Right renal pelvis (tissue), 4 donors: ENCODE measurements around the gene THBS1. TPM values are rescaled to one million over a fixed set of nuclear protein-coding genes. Genes with fewer than 3 reads are reported as not detected.

Experiments
- DNase-seq, 4 donors: peaks; one replicate each; pipeline ENCODE4 v3.0.0-alpha.2; 2013; ENCODE audit warnings: low read depth in 4 of 4, low spot score in 3 of 4, missing footprints in 1 of 4
- polyA plus RNA-seq, 4 donors: library from polyadenylated mRNA; unstranded; fragments of 120-200 nt; gene quantifications; one replicate each; pipeline ENCODE4 v1.2.1, GENCODE V29; 2013; ENCODE audit not compliant: insufficient read length in 4 of 4

Gene THBS1
- polyA plus RNA-seq, 4 donors: 153 to 186 (median 166) TPM

GRCh38 chr15:39587731-39588530 lies 7.1 kb downstream of the THBS1 start:
- DNase-seq: no peak

GRCh38 chr15:39588531-39589192 lies 7.8 kb downstream of the THBS1 start:
- no peak for DNase-seq

GRCh38 chr15:39589193-39589814 lies 8.4 kb downstream of the THBS1 start:
- no peak for DNase-seq

- no peak for DNase-seq
Measured at GRCh38 chr15:39589815-39590644, 9.2 kb downstream of the THBS1 start.

DNA sequence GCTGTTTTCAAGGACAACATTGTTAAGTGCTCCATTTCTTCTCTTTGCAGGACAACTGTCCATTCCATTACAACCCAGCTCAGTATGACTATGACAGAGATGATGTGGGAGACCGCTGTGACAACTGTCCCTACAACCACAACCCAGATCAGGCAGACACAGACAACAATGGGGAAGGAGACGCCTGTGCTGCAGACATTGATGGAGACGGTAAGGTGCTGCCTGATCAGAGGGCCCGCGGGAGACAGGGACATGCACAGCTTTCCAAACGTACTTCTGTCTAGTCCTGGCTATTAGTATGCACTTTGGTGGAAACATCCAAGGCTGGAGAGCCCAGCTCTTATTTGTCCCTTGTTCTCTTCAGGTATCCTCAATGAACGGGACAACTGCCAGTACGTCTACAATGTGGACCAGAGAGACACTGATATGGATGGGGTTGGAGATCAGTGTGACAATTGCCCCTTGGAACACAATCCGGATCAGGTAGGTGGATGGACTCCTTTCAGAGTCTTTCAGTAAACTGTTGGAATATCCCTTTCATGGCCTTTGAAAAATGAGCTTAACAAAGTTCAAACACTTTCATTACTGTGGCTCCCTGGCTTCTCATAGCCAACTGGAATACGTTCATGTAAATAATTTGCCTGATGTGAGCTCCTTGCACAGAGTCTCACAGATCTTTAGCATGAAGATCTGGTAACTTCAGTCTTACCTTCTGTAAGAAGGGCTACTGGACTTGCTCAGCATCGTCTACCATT lies 10.4 kb downstream of the THBS1 start:
- no peak for DNase-seq

DNA sequence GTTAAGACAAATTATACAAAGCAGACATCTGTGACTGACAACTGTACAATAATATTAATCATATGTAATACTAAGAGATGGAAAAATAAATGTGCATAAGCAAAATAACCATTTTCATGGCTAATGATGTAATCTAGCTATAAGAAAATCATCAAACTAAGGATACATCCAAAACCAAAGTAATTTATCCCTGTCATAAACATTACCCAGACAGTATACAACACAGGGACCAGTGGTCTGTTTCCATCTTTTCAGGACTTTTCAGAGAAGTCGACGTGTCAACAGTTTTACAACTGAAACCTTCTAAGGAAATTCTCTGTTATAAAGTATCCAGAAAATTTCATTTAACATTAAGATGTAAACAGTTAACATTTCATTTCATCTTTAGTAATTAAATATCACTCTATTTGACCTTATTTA lies 11.0 kb downstream of the THBS1 start:
- DNase-seq: no peak

GRCh38 chr15:39592500-39592899 lies 11.6 kb downstream of the THBS1 start:
- no peak for DNase-seq

DNA sequence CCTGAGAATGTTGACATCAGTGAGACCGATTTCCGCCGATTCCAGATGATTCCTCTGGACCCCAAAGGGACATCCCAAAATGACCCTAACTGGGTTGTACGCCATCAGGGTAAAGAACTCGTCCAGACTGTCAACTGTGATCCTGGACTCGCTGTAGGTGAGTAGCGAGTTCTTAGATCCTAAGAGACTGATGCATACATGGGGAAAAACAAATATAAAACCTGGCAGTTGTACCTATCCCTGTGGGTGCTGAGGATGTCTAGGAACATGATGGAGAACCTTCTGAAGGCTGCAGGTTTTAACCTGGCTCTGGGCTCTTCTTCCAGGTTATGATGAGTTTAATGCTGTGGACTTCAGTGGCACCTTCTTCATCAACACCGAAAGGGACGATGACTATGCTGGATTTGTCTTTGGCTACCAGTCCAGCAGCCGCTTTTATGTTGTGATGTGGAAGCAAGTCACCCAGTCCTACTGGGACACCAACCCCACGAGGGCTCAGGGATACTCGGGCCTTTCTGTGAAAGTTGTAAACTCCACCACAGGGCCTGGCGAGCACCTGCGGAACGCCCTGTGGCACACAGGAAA lies 12.3 kb downstream of the THBS1 start:
- DNase-seq: no peak

DNA sequence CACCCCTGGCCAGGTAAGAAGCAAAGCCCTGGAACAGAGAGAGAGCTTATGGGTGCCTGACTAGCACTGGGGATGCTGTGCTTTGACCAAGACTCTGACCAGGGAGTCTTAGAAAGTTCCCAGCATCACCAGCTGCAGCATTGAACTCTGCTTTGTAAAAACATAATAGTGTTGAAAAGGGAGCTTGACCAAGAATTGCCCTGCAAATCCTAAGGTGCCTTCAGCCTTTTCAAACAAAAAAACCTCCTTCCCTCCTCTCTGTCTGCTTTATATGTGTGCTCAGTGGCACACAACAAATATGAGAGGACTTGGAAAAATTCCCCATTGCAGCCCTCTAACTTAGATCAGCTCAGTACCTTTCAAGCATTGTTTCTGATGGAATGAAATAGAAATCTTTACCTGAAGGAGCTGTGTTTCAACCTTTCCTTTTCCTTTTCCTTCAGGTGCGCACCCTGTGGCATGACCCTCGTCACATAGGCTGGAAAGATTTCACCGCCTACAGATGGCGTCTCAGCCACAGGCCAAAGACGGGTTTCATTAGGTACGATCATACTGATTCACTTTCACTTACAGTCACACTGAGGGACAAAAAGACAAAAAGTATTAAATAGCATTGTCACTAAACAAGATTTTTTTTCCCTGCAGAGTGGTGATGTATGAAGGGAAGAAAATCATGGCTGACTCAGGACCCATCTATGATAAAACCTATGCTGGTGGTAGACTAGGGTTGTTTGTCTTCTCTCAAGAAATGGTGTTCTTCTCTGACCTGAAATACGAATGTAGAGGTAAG lies 13.0 kb downstream of the THBS1 start:
- DNase-seq: no peak

- no peak for DNase-seq
Measured at GRCh38 chr15:39594446-39595337, 13.8 kb downstream of the THBS1 start.

DNA sequence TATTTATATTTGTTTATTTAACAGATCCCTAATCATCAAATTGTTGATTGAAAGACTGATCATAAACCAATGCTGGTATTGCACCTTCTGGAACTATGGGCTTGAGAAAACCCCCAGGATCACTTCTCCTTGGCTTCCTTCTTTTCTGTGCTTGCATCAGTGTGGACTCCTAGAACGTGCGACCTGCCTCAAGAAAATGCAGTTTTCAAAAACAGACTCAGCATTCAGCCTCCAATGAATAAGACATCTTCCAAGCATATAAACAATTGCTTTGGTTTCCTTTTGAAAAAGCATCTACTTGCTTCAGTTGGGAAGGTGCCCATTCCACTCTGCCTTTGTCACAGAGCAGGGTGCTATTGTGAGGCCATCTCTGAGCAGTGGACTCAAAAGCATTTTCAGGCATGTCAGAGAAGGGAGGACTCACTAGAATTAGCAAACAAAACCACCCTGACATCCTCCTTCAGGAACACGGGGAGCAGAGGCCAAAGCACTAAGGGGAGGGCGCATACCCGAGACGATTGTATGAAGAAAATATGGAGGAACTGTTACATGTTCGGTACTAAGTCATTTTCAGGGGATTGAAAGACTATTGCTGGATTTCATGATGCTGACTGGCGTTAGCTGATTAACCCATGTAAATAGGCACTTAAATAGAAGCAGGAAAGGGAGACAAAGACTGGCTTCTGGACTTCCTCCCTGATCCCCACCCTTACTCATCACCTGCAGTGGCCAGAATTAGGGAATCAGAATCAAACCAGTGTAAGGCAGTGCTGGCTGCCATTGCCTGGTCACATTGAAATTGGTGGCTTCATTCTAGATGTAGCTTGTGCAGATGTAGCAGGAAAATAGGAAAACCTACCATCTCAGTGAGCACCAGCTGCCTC lies 14.7 kb downstream of the THBS1 start:
- no peak for DNase-seq

DNA sequence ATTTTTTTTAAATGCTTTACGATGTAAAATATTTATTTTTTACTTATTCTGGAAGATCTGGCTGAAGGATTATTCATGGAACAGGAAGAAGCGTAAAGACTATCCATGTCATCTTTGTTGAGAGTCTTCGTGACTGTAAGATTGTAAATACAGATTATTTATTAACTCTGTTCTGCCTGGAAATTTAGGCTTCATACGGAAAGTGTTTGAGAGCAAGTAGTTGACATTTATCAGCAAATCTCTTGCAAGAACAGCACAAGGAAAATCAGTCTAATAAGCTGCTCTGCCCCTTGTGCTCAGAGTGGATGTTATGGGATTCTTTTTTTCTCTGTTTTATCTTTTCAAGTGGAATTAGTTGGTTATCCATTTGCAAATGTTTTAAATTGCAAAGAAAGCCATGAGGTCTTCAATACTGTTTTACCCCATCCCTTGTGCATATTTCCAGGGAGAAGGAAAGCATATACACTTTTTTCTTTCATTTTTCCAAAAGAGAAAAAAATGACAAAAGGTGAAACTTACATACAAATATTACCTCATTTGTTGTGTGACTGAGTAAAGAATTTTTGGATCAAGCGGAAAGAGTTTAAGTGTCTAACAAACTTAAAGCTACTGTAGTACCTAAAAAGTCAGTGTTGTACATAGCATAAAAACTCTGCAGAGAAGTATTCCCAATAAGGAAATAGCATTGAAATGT lies 15.6 kb downstream of the THBS1 start:
- DNase-seq: no peak

DNA sequence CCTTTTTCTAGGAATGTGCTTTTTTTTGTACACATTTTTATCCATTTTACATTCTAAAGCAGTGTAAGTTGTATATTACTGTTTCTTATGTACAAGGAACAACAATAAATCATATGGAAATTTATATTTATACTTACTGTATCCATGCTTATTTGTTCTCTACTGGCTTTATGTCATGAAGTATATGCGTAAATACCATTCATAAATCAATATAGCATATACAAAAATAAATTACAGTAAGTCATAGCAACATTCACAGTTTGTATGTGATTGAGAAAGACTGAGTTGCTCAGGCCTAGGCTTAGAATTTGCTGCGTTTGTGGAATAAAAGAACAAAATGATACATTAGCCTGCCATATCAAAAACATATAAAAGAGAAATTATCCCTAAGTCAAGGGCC lies 16.5 kb downstream of the THBS1 start:
- no peak for DNase-seq

GRCh38 chr15:39597751-39598185 lies 16.9 kb downstream of the THBS1 start:
- DNase-seq: no peak

DNA sequence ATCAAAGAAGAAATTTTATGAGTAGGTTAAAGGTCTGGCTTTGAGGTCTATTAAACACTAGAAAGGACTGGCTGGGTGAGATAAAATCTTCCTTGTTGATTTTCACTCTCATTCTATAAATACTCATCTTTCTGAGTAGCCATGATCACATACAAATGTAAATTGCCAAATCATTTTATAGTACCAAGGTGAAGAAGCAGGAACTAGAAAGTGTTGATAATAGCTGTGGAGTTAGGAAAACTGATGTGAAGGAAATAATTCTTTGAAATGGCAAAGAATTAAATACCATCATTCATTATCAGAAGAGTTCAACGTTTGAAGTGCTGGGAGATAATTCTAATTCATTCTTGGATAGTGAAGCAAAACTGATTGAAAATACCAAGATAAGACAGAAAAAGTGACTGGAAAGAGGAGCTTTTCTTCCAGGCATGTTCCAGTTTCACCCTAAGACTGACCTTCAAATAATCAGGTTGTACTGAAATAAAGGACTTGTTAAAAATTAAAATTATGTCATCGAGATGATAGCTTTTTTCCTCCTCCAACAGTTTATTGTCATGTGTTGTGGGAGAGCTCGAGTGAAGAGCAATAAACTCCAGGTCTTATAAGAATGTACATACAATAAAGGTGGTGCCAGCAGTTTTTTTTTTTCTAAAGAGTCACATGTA lies 17.4 kb downstream of the THBS1 start:
- DNase-seq: no peak
